ENCODE measurements around the gene SMARCD2.

The SMARCD2 gene

DNA sequence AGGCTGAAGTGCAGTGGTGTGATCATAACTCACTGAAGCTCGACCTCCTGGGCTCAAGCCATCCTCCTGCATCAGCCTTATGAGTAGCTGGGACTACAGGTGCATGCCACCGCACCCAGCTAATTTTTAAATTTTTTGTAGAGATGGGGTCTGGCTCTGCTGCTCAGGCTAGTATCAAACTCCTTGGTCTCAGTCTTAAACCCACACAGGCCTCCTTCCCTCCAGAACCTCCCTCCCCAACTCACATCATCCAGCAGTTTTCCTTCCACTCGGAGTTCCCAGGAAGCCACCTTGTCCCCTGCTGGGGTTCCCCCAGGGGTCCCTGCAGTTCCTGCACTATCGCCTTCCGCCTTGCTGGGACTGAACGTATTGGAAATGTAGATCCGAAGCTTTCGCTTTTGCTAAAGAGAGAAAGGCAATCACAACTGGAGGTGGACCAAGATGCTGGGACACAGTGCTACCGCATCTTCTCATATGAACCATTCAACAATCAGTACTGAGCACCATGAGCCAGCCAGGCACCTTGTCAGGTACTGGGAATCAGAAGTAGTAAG is 7.2 kb downstream of the SMARCD2 start:
- TF ChIP-seq, protein P1, sequence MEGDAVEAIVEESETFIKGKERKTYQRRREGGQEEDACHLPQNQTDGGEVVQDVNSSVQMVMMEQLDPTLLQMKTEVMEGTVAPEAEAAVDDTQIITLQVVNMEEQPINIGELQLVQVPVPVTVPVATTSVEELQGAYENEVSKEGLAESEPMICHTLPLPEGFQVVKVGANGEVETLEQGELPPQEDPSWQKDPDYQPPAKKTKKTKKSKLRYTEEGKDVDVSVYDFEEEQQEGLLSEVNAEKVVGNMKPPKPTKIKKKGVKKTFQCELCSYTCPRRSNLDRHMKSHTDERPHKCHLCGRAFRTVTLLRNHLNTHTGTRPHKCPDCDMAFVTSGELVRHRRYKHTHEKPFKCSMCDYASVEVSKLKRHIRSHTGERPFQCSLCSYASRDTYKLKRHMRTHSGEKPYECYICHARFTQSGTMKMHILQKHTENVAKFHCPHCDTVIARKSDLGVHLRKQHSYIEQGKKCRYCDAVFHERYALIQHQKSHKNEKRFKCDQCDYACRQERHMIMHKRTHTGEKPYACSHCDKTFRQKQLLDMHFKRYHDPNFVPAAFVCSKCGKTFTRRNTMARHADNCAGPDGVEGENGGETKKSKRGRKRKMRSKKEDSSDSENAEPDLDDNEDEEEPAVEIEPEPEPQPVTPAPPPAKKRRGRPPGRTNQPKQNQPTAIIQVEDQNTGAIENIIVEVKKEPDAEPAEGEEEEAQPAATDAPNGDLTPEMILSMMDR (conservative IDR thresholded peaks at IDR 0.05; ENCODE audit: low read depth, low read length) = no peak
- no peak overlapping the region for H3K4me3 ChIP-seq (ENCODE audit: low read length)
- DNase-seq (ENCODE audit: low read depth) = no peak

DNA sequence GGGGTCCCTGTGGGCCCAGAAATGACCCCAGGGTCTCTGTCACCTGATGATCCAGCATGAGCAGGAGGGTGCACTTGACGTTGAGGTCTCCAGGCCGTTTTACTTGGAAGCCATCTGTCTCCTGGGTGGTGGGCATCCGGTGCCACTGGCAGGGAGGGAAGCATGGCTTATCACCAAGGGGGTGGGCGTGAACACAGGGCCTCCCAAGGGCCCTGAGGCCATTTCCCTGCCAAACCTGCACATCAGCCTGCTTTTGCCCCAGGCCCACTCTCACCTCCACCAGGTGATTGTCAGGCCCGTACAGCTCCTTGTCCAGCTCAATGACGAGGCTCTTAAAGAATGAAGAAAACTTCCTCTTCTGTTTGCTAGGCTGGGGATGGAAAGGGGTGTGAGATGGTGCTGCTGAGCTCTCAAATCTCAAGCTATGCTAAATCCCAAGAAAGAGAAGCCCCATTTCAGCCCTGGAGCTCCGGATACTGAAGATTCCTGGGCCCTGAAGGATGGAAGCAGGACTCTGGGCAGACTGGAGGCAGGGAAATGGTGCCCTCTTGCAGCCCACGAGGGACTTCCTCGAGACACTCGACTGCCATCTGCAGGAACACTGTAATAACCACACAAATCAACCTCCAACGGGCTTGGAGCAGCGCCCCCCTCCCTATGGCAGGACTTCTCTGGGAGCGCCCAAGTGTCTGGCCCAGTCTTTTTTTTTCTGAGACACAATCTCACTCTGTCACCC is 7.9 kb downstream of the SMARCD2 start:
- TF ChIP-seq, protein P1 (conservative IDR thresholded peaks at IDR 0.05; ENCODE audit: low read depth, low read length) = peak; percentile 63
- H3K4me3 ChIP-seq (ENCODE audit: low read length) = no peak overlapping the region
- no peak for DNase-seq (ENCODE audit: low read depth)

DNA sequence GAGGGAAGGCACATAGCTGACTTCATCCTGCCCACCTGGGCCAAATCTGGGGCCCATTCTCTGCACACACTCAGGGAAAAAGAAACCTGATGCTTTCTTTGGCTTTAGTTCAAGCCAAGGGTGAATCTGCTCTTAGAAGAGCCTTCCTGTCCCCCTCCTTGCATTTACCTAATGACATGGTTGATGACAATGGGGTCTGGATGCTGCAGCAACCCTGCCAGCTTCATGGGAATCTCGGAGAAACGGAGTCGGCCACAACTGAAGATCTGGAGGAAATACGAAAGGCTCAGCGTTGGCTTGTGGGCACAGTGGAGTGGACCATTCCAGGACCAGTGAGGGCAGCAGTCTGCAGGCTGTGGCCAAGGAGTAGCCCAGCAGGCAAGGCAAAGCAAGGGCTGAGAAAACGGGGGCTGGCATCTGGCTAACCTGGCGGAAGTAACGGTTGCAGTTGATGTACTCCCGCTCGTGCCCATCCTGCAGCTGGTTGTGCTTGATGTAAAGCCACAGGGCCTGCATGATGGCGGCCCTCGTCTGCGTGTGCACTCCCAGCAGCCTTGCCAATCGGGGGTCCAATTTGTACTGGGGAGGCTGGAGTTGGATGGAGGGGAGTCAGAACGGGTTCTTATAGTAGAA is 8.6 kb downstream of the SMARCD2 start:
- DNase-seq (ENCODE audit: low read depth) = no peak
- H3K4me3 ChIP-seq (ENCODE audit: low read length) = no peak overlapping the region
- TF ChIP-seq, protein P1 (conservative IDR thresholded peaks at IDR 0.05; ENCODE audit: low read depth, low read length) = no peak

DNA sequence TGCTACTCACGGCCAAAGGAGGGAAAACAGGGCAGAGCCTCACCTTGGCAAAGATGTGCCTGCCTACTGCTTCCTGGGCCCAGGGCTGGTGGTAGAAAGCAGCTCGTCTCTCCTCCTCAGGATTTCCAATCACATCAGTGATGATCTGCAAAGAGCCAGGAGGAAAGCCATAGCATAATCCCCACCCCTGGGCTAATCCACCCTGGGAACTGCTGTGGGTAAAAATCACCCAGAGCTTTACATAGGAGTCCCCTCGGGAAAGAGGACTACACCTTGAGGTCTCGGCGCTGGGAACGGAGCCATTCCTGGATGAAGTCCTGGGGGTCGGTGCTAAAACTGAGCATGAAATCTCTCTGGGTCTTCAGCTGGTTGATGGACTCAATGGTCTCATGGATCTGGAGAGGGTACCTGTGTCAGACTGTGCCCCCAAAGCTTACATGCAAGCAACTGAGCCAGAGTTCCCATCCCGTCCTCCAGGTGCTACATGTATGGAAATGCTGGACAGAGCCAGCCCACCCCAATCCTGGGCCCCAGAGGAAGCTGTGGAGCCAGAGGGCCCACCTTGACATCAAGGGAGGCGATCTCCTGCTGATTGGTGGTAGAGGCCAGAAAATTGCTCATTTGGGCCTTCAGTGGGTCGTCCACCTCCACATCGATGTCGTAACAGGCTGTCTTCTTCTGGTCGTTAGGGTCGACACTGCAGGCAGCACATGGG is 9.3 kb downstream of the SMARCD2 start:
- H3K4me3 ChIP-seq (ENCODE audit: low read length) = no peak overlapping the region
- DNase-seq (ENCODE audit: low read depth) = no peak
- TF ChIP-seq, protein P1 (conservative IDR thresholded peaks at IDR 0.05; ENCODE audit: low read depth, low read length) = no peak

DNA sequence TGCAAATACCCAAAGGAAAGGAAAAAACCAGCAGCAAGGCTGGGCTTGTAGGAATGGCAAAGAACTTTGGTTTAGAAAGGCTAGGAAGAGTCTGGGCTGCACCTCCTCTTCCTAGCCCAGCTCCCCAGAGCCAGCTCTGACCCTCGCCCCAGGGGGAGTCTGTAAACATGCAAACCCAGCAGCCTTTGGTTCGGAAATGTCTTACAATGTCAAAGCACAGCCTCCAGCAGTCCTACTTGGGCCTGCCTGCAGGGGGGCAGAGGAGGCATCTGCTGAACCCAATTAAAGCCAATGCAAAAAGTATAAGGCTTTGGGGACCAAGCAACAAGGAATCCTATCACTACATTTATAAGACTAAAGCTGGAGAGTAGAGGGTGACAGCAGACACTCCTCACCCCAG is 10.0 kb downstream of the SMARCD2 start:
- TF ChIP-seq, protein P1 (conservative IDR thresholded peaks at IDR 0.05; ENCODE audit: low read depth, low read length) = no peak
- DNase-seq (ENCODE audit: low read depth) = no peak
- no peak overlapping the region for H3K4me3 ChIP-seq (ENCODE audit: low read length)

DNA sequence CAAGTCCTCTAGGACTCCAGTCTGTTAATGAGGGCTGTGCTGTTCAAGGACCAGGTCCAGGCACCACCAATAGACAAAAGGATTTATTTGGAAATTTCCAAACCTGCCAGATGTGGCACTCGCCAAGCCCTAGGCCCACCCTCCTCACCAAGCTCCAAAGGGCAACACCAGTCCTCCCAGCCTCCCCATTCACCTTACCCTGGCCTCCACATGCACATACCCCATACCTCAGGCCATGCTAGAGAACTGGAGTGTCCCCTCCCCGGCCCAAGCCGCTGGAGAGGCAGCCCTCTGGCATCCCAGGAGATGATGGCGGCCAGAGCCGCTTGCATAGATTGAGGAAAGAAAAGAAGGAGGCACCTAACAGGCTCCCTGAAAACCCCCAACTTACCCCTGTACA is 10.5 kb downstream of the SMARCD2 start:
- TF ChIP-seq, protein P1 (conservative IDR thresholded peaks at IDR 0.05; ENCODE audit: low read depth, low read length) = no peak
- no peak for DNase-seq (ENCODE audit: low read depth)
- no peak overlapping the region for H3K4me3 ChIP-seq (ENCODE audit: low read length)

Data from retinal pigment epithelial cell (primary cell).